ENCODE measurements around the gene RAB40B.

Gene RAB40B

DNA sequence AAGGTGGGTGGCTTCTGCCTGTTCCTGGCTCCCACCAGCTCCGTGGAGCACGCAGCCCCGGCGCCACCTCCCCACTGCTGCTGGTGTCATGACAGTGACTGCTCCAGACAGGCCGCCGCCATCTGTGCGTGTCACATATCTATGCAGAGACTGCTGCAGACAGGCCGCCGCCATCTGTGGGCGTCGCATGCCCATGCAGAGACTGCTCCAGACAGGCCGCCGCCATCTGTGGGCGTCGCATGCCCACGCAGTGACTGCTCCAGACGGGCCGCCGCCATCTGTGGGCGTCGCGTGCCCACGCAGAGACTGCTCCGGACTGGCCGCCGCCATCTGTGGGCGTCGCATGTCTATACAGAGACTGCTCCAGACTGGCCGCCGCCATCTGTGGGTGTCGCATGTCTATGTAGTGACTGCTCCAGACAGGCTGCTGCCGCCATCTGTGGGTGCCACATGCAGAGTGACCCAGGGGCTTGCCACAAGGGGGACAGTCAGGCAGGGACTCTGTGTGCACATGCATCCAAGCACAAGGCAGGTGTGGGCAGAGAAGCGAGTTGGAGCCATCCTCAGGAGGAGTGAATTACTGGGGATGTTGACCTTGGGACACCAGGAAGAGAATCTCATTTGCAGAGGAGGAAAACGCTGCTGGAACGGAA, 14.7 kb upstream of the RAB40B start:
- no peak for FAIRE-seq

DNA sequence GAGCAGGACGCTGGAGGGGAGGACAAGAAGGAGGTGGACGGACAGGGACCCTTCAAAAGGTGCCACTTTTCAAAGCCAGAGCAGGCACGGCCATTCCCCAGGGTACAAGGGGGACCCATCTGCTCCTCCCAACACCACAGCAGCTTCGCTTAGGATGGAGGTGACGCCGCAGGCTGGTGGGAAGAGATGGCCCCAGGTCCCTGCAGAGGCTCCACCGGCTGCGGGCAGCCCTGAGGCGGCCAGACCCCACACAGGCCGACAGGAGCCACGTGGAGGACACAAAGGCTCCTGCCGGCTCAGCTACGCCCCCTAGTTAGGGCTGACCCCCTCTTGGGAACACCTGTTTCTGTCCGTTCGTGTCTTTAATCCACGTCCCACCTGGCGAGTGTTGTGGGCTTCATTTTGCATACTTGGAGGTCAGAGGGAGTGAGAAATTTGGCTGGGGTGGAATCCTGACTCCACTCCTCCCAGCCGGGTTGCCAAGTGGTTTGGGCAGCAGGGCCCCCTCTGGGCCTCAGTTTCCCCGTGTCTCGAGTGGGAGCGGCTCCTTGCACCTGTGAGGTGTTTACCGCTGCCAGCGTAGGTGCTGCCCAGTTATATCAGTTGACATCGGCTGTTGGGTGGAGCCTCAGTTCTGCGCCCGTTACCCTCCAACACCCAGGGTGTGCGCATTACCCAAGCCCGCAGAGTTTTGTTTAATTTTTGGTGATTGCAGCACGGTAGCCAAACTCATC, 12.2 kb upstream of the RAB40B start:
- no peak for FAIRE-seq

DNA sequence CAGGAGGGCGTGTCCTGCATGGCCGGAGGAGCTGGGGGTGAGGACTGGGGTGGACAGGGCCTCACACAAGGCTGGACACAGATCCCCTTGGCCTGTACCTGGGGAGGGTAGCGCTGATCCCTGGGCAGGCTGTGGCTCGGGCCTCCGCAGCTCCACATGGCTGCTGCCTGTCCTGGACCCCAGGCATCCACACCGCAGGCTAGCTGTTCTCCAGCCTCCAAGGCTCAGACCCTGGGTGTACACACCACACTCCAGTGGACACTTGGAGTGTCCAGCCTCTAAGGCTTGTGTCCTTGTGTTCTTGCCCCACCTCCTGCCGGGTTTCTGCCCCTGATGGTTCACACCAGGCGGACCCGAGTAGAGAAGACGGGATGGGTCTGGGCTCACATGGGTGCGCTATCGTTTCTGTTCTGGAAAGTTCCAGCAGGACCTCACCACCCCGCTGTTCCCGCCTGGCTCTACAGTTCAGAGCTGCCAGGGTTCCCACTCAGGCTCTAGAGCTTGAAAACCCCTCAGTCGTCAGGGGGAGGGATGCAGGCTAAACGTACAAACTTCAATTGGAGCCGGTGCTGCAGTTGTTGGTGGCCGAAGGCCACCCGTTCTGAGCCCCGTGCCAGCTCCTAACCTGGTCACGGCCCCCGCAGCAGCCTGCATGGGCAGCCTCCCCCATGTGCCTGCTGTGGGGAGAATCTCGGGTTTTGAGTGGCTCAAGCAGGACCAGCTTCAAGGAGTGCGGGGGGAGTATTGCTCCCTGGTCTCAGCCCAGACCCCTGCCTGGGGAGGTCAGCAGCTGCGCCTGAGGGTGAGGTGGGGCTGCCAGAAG, 11.4 kb upstream of the RAB40B start:
- FAIRE-seq = no peak

DNA sequence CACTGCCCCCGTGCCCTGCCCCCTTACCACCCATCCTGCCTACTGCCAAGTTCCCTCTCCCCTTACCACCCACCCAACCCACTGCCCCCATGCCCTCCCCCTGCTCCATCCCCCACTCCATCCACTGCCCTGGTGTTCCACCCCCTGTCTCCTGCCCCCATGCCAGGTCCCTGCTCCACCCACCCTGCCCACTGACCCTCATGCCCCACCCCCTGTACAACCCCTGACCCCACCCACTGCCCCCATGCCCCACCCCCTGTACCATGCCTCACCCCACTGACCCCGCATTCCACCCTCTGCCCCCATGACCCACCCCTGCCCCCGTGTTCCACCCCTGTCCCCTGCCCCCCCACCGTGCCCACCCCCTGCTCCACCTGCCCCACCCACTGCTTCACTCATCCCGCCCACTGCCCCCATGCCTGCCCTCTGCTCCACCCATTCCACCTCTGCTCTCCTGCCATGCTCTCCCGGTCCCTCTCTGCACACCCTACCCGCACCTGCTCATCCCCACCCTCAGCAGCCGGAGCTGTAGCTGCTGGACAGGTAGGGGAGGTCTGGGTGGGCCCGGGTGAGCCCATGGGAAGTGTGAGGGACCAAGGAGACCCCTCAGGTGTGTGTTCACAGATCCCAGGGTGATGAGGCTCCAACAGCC, 10.7 kb upstream of the RAB40B start:
- FAIRE-seq = no peak

DNA sequence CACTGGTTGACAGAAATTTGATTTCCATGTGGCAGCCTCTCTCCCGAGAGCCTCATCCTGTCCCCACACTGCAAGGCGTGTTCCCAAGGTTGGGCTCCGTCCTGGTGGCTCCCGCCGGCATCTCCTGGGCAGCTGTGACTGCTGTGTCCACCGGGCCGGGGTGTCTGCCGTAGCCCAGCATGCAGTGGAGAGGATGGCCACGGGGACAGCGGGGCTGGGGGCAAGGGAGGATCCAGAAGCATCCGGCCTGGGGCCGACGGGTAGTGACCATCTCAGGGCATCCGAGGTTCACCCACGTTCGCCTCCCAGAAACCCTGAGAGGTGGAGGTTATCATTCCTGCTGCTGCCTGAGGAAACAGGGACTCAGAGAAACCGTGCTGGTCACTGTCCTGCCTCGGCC, 7.3 kb upstream of the RAB40B start:
- no peak for FAIRE-seq

DNA sequence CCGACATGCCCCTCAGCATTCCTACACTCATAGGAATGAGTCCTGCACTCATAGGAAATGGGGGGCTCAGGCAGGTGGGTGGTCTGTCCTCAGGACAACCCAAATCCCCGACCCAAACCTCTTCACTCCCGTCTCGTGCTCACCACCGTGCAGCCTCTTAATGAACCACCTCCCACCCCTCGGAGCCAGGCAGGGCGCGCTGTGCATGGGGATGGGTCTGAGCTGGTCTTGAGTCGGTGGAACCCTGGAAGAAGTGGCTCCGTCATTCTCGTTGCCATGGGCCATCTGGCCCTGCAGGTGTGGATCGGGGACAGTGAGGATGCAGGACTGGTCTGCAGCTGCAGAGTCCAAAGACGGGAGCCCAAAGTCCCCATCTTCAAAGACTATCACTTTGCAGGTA, 6.4 kb upstream of the RAB40B start:
- no peak for FAIRE-seq

DNA sequence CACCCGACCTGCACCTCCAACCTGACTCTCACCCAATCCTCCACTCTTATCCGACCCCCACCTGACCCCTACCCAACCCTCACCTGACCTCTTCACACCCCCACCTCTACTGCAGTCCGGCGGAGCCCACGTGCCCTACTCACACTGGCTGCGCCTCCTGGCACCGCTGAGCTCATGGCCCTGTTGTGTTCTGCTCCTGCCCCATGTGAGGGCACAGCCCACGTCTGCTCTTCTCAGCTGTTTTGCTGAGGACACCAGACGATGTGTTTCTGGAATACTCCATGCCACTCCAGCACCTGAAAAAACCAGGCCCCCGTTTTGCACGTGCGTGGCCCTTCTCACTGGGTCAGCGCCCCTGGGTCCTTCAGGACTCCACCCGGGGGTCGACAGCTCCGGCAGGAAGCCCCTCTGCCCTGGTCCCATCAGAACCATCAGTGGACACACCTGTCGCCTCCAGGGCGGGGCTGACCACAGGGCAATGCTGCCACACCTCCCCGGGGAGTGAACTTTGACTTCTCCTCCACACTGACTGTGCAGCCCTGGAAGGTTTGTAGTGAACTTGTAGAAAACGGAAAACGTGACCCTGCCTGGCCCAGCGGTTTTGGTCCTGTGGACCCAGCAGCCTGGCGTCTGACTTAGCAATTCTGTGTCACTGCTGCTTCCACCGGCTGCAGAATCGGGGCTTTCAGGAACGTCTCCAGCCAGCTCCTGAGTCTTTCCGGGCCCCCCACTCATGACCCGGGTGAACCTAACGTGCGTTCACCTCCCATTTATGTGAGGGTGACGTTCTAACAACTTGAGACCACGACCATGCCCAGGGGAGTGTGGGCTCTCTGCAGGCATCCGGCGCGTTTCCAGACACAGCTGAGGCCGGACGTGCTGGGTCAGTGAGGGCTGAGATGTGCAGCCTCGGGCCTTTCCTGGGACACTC, 5.7 kb upstream of the RAB40B start:
- no peak for FAIRE-seq

DNA sequence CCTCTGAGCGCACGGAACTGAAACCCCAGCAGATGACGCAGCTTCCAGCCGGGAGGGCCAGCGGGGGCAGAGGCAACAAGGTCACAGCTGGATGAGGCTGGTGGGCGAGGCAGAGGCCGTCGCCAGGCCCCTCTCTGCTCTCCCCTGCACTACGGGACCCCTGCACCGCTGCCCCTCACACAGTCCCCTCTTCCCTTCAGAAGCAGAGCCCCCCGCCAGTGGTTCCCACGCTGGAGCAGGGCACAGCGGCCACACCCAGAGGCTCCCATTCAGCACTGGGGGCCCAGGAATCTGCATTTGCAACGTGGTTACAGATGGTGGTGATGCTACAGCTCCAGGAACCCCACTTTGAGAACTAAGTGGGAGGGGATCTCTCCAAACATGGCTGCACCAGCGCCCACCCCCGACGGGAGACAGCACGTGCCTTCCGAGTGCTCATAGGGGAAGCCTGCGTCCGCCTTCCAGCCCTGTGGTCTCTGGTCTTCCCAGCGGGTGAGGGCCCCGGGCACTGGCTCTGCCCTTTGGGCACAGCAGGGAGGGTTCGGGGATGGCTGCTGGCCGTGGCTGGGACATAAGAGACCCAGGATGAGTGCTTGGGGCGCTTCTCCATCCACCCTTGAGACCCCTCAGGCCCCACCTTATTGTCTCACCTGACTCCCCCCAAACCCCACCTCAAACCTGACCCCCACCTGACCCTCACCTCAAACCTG, 4.7 kb upstream of the RAB40B start:
- FAIRE-seq = no peak

DNA sequence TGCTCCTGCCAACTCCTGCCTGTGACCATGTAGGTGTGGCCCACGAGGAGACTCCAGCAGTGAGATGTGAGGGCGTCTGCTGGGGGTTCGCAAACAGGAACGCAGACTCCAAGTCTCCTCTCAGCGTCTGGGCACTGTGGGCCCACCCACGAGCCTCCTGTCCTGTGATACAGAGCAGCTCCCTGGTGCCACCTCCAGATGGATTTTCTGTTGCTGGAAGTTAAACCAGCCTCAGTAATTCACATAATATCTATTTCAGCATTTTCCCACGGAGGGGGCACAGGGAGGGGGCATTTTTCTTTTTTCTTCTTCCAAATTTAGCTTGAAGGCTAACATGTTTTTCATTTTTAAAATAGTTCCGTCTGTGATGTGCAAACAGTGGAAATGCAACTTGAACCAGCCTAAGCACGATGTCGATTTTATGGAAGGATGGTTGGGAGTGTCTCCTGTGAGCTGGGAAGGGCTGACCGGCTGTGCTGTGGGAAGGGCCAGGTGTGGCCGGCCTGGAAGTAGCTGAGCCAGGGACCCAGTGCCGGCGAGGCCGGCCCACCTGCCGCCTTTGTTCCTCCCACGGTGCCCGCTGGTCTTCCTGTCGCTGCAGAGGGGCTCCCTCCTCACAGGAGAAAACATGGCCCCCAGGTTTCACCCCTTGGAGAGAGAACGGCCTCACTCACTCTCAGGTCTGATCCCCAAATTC, 3.9 kb upstream of the RAB40B start:
- FAIRE-seq = no peak

DNA sequence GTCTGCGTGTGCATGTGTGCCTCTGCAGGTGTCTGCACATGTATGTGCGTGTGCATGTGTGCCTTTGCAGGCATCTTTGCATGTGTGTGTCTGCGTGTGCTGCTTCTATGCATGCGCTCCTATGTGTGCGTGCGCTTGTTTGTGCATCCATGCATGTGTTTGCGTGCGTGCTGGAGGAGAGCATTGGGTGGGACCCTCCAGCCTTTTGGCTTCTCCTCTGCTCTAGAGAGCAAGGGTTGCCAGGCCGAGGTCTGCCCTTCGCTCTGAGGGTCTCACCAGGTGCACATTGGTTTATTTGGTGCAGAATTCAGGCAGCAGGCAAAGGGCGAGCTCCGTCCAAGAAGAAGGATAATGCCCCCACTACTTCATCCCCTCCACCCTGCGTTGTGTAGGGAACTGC, 1.1 kb upstream of the RAB40B start:
- no peak for FAIRE-seq

DNA sequence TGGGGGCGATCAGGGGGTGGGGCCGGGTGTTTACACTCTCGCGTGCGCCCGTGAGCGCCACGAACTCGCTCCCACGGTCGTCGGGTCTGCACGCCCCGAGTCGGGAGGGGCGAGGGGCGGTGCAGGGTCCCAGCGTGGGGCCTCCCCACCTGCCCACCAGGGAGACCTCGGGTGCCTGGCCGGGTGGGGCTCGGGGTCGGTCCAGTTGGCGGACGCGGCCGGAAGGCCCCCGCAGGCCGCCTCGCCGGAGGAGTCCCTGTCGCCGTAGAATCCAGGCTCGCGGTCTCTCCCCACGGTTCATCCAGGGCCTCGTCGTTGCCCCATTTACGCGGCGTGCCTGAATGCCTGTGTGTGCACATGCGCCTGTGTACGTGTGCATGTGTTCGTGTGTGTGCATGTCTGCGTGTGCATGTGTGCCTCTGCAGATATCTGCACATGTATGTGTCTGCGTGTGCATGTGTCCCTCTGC, 510 bp upstream of the RAB40B start:
- no peak for FAIRE-seq

DNA sequence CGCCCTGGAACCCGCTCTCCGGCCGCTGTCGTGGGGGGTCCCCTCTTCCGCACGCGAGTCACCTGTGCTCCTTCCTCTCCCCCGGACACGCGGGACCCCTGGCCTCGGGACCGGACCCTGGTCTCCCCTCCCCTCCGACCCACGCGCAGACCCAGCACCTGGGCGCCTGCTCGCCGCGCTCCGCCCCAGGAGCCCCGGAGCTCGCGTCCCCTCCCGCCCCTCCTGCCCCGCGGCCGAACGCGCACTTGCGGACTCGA, 762 bp downstream of the RAB40B start:
- FAIRE-seq = no peak

DNA sequence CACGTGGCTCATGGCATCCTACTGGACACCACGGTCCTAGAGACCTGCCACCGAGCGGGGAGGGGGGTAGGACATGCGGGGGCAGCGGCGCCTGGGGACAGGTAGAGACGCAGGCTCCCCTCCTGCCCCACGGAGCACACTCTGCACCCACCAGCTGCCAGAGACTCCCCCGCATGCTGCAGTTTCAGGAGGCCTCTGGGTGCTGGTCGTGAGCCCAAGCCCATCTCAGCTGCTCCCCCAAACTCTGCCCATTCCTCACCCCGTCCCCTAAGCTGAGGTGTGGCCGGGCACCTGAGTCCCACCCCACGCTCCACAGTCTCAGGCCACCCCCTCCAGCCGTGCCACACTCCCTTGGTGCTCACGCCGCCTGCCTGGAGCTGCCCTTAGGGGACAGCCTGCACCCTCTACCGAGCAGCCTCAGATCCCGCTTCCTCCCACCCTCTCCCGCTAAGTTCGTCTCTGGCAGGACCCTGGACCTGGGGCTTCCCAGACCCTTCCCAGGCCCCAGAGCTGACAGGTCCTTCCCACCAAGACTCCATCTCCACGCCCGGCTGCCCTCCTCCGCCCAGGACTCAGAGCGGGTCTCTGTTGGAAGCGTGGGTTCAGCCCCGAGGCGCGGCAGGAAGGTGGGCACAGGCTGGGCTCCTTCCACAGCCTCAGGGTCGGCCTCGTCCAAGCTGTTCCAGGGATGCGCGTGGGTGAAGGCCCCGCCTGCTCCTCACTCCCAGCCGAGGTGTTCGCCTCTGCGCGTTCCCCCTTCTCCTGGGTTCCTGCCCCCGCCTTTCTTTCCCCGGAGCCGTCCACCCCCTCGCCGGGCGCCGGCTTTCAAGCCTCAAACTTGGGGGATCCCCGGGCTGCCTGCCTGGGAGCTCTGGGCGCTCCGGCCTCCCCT, 1.3 kb downstream of the RAB40B start:
- no peak for FAIRE-seq

DNA sequence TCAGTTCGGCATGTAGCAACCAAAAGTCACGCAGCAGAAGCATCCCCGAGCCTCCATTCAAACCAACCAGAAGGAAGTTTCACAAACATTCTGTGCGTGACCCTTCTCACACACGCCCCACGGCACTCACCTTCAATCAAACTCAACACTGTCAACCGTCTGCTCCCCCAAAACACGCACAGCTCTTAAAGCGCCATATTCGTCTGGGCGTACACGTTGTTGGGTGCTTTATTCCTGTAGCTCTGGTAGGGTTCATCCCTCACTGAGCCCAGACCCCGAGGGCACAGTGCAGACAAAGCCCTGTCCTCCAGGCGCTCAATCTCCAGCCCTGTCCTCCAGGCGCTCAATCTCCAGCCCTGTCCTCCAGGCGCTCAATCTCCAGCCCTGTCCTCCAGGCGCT, 2.2 kb downstream of the RAB40B start:
- FAIRE-seq = no peak

DNA sequence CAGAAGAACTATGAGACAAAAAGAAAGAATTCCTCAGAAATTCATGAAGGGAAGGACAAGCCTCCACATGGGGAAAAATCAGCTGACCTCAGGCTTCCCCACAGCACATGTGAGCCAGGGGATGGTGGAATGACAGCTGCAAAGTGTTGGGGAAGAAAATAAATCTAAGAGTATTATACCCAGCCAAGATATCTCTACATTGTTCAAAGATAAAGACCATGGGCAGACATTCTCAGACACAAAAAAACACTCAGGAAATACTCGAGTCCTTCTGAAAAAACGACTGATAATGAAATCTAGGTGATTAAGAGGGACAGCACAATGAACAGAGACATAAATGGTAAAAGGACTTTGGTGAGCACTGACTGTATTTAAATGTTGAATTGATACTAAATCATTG, 3.9 kb downstream of the RAB40B start:
- FAIRE-seq = no peak

DNA sequence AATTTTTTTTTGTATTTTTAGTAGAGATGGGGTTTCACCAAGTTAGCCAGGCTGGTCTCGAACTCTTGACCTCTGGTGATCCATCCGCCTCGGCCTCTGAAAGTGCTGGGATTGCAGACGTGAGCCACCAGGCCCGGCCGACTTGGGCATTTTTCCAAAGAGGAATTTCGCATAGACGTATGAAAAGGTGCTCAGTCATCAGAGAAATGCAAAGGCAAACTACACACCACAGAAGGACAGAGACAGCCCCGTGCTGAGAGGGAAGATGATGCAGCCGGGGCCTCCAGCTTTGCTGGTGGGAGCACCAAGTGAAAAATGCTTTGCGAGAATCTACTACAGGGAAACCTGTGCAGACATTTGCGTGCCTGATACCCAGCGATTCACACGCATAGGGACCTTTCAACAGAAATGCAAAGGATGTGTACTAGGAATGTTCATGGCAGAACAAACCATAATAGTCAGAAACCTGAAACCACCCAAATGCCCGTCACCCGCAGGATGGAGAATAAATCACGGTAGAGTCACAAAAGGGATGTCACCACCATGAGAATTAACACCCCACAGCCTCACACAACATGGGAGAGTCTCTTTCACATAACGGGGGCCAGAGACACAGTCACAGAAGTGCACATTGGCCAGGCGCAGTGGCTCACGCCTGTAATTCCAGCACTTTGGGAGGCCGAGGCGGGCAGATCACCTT, 5.2 kb downstream of the RAB40B start:
- FAIRE-seq = no peak

DNA sequence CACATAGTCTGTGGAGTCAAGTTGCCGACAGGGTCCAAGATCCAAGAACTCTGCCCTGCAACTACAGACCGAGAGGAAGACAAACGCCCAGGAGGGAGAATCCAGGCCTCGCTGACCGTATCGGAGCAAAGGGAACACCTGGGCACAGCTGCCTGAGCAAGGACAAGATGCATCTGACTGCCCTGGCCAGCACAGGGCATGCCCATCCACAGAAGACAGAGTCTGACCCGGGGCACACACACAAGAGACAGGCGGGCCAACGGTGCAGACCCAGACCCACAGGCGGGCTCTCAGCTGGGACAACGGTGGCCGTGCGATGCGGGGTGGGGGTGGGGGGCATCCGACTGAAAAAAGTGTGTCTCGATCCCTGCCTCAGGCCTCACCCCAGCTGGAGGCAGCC, 6.2 kb downstream of the RAB40B start:
- FAIRE-seq = no peak

DNA sequence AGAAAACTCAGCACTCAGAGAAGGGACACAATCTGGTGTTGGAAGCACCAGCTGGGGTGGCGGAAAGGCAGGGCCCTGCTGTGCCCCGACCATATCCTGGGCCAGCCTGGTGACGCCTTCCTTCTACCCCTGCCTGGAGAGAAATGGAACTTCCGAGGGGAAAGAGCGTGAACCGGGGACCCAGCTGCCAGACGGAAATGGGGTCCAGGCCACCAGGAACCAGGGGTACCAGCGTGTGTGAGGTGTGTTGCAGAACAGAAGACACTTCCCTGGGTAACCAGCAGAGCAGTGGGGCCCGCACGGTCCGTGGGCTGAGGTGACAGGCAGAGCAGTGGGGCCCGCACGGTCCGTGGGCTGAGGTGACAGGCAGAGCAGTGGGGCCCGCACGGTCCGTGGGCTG, 6.8 kb downstream of the RAB40B start:
- FAIRE-seq = no peak

DNA sequence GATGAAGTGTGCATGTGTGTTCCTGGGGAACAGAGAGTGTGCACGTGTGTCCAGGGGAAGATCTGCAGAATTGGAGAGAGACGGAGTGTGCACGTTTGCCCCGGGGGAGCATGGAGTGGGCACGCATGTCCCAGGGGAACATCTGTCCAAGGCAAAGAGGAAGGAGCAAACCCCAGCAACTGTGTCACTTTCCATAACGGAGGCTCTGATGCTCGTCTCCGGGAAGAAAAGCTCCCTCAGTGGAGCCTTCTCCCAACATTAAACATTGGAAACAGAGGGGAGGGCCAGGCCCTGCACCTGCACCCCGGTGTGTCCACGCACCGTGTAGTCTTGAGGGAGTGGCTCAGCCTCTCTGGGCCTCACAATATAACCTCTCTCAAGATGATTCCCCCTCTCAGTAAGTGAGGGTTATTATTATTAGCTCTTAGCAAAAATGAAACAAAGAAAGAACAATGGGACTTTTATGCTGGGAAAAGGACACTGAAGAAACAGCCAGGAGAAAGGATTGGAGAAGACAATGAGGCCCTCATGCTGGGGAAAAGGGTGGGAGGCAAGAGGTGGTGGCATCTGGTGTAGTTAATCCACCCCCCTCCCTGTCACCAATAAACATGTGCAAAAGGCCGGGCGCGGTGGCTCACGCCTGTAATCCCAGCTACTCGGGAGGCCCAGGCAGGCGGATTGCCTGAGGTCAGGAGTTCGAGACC, 7.6 kb downstream of the RAB40B start:
- no peak for FAIRE-seq

Measured in TTC549 (cell line).